Measurements from ENCODE around the gene LINGO3. TPM values are rescaled to one million over a fixed set of nuclear protein-coding genes. Genes with fewer than 3 reads are reported as not detected.

LINGO3 gene
- total RNA-seq, 2 donors from 2014 or later = 0.58 TPM; not detected in 1

- Histone ChIP-seq H3K27me3 (no peaks in the 10 kb centered on the region), H3K36me3 (no peaks in the 10 kb centered on the region), H3K9ac (ENCODE audit: low read depth in 2 of 2, low read length in 2 of 2) (peak overlapping the region; percentile 95 to 100), H3K4me3 (peak overlapping the region; percentile 98), H3K27ac (peak overlapping the region; percentile 99), H3K9me3 (no peaks in the 10 kb centered on the region), H3K4me1 (peaks cover 38% of the 10 kb centered on the region)
- intact Hi-C loops (cut with DNase I) = loop anchor here (5.0 kb wide), 1 partner anchor 33 kb away; the partner anchor contains the start of genes PLEKHJ1 and SF3A2
- TF ChIP-seq CTCF (IDR thresholded peaks at IDR 0.05) = no peak
- DNase-seq = peak; percentile 61
These were observed 37.9 kb downstream of the LINGO3 start for GRCh38 chr19:2270157-2270422.

- intact Hi-C loops (cut with DNase I) = loop anchor here (5.0 kb wide), 1 partner anchor 32 kb away; the partner anchor contains the start of genes PLEKHJ1 and SF3A2
- H3K4me1 ChIP-seq = peaks cover 36% of the 10 kb centered on the region
- peak overlapping the region; percentile 98 for H3K4me3 ChIP-seq
These were observed 38.5 kb downstream of the LINGO3 start for GRCh38 chr19:2269244-2270156.

GRCh38 chr19:2268861-2269243, 39.1 kb downstream of the LINGO3 start:
- Histone ChIP-seq H3K9ac (ENCODE audit: low read depth in 2 of 2, low read length in 2 of 2) (peak overlapping the region; percentile 58 to 64), H3K27ac (peak overlapping the region; percentile 99), H3K27me3 (no peaks in the 10 kb centered on the region), H3K36me3 (no peaks in the 10 kb centered on the region), H3K4me1 (peaks cover 30% of the 10 kb centered on the region), H3K9me3 (no peaks in the 10 kb centered on the region), H3K4me3 (peak overlapping the region; percentile 98)
- intact Hi-C loops (cut with DNase I) = no loop called here
- no peak for DNase-seq
- no peak for TF ChIP-seq CTCF (IDR thresholded peaks at IDR 0.05)

More at GRCh38 chr19:2269244-2270156, 38.5 kb downstream of the LINGO3 start:
- Histone ChIP-seq H3K9me3 (no peaks in the 10 kb centered on the region), H3K27me3 (no peaks in the 10 kb centered on the region), H3K9ac (ENCODE audit: low read depth in 2 of 2, low read length in 2 of 2) (peak overlapping the region; percentile 95 to 100), H3K36me3 (no peaks in the 10 kb centered on the region), H3K27ac (peak overlapping the region; percentile 99)
- DNase-seq = peak; percentile 99
- no peak for TF ChIP-seq CTCF (IDR thresholded peaks at IDR 0.05)

- no peaks in the 10 kb centered on the region for H3K27me3 ChIP-seq
These were observed 39.5 kb downstream of the LINGO3 start for GRCh38 chr19:2268480-2268830.

More at GRCh38 chr19:2268480-2268830, 39.5 kb downstream of the LINGO3 start:
- intact Hi-C loops (cut with DNase I) = no loop called here
- Histone ChIP-seq H3K4me3 (no peak overlapping the region), H3K9ac (ENCODE audit: low read depth in 2 of 2, low read length in 2 of 2) (peak overlapping the region in 1 of 2 donors; percentile 58), H3K9me3 (no peaks in the 10 kb centered on the region), H3K27ac (no peak overlapping the region), H3K4me1 (peaks cover 27% of the 10 kb centered on the region), H3K36me3 (no peaks in the 10 kb centered on the region)
- DNase-seq = no peak
- no peak for TF ChIP-seq CTCF (IDR thresholded peaks at IDR 0.05)

Measured in colonic mucosa (tissue), 4 donors.